Measurements from ENCODE around the gene PRICKLE2.

PRICKLE2 gene

GRCh38 chr3:64238971-64239667 lies 13.9 kb upstream of the PRICKLE2 start (continued):
- no peak for TF ChIP-seq ZBTB8A (tag by site-specific recombination; IDR thresholded peaks at IDR 0.05)
- no peak; the same call in 1 of the 2 replicates for TF ChIP-seq INSM2 (tag by site-specific recombination; IDR thresholded peaks at IDR 0.05)
- TF ChIP-seq ZNF48 (tag by site-specific recombination; IDR thresholded peaks at IDR 0.05): no peak
- TF ChIP-seq ZNF585B (tag by site-specific recombination; IDR thresholded peaks at IDR 0.05): no peak
- TF ChIP-seq ZNF362 (tag by site-specific recombination; IDR thresholded peaks at IDR 0.05): no peak
- TF ChIP-seq ZNF501 (tag by site-specific recombination; IDR thresholded peaks at IDR 0.05): no peak; the same call in 1 of the 2 replicates
- TF ChIP-seq OVOL3 (tag by site-specific recombination; IDR thresholded peaks at IDR 0.05): no peak
- TF ChIP-seq PRDM1 (tag by site-specific recombination; IDR thresholded peaks at IDR 0.05): no peak
- TF ChIP-seq ZNF514 (tag by site-specific recombination; IDR thresholded peaks at IDR 0.05): no peak
- TF ChIP-seq ZBTB17 (tag by site-specific recombination; IDR thresholded peaks at IDR 0.05): peak; percentile 86
- TF ChIP-seq ZSCAN23 (tag by site-specific recombination; IDR thresholded peaks at IDR 0.05): no peak
- TF ChIP-seq OSR2 (tag by site-specific recombination; IDR thresholded peaks at IDR 0.05): peak; percentile 77
- no peak for TF ChIP-seq ZNF157 (tag by site-specific recombination; IDR thresholded peaks at IDR 0.05)
- TF ChIP-seq KLF10 (tag by site-specific recombination; IDR thresholded peaks at IDR 0.05): no peak
- TF ChIP-seq ZFP69B (tag by site-specific recombination; IDR thresholded peaks at IDR 0.05): no peak
- peak; percentile 56 for TF ChIP-seq IKZF3 (tag by site-specific recombination; IDR thresholded peaks at IDR 0.05)
- no peak for TF ChIP-seq ZNF529 (tag by site-specific recombination; IDR thresholded peaks at IDR 0.05; ENCODE audit: insufficient replicate concordance)
- no peak for TF ChIP-seq ZNF223 (tag by site-specific recombination; IDR thresholded peaks at IDR 0.05)
- no peak for TF ChIP-seq ZNF707 (tag by site-specific recombination; IDR thresholded peaks at IDR 0.05)
- TF ChIP-seq ZNF26 (tag by site-specific recombination; IDR thresholded peaks at IDR 0.05): no peak
- no peak for TF ChIP-seq TSHZ1 (tag by site-specific recombination; IDR thresholded peaks at IDR 0.05; ENCODE audit: borderline replicate concordance)
- no peak for TF ChIP-seq ZNF114 (tag by site-specific recombination; IDR thresholded peaks at IDR 0.05)
- TF ChIP-seq ZNF488 (tag by site-specific recombination; IDR thresholded peaks at IDR 0.05): no peak
- no peak for TF ChIP-seq ZNF174 (tag by site-specific recombination; IDR thresholded peaks at IDR 0.05)
- no peak for TF ChIP-seq ZNF777 (tag by site-specific recombination; IDR thresholded peaks at IDR 0.05; ENCODE audit: borderline replicate concordance)
- peak; percentile 98 for TF ChIP-seq GLIS1 (tag by site-specific recombination; IDR thresholded peaks at IDR 0.05)
- peak; percentile 56; the same call in 1 of the 2 replicates for TF ChIP-seq FEZF1 (tag by site-specific recombination; IDR thresholded peaks at IDR 0.05)
- TF ChIP-seq SALL2 (tag by site-specific recombination; IDR thresholded peaks at IDR 0.05; ENCODE audit: borderline replicate concordance): no peak
- TF ChIP-seq SETDB1 (IDR thresholded peaks at IDR 0.05; ENCODE audit: insufficient read length, low read length): no peak
- no peak for TF ChIP-seq ZNF24 (tag by site-specific recombination; IDR thresholded peaks at IDR 0.05)
- TF ChIP-seq YY1 (tag by site-specific recombination; IDR thresholded peaks at IDR 0.05): no peak

All from HEK293 (cell line).